WERI-Rb-1 (cell line): Measurements from ENCODE around the gene POU5F1.

Source experiments
- DNase-seq: peaks from one replicate; pipeline ENCODE4 v3.0.0-alpha.2; 2020
- H3K27ac ChIP-seq: fragments of 250-450 bp; sonication (Bioruptor Pico); 2 replicates; pipeline ENCODE4 v1.5.1; 2020; ENCODE audit warnings: mild to moderate bottlenecking, moderate library complexity
- H3K27me3 ChIP-seq: fragments of 250-450 bp; sonication (Bioruptor Pico); 2 replicates; pipeline ENCODE4 v1.5.1; 2021; ENCODE audit warnings: mild to moderate bottlenecking, low read depth, moderate library complexity; ENCODE audit not compliant: insufficient read depth, severe bottlenecking
- H3K36me3 ChIP-seq: fragments of 250-450 bp; sonication (Bioruptor Pico); 2 replicates; pipeline ENCODE4 v1.5.1; 2020; ENCODE audit warnings: mild to moderate bottlenecking, moderate library complexity
- H3K4me3 ChIP-seq: 2 replicates; pipeline ENCODE4 v1.5.1; 2011; ENCODE audit warnings: low read depth, mild to moderate bottlenecking, control low read depth, low read length
- H3K9me3 ChIP-seq: fragments of 250-450 bp; sonication (Bioruptor Pico); 2 replicates; pipeline ENCODE4 v1.5.1; 2021; ENCODE audit warnings: mild to moderate bottlenecking, moderate library complexity; ENCODE audit not compliant: severe bottlenecking
- TF ChIP-seq, protein P1 (sequence below): IDR thresholded peaks from 2 replicates; pipeline ENCODE4 v1.5.1; 2011; ENCODE audit warnings: low read depth, mild to moderate bottlenecking, control low read depth, inconsistent platforms, low read length

Gene POU5F1

GRCh38 chr6:31115941-31116560 lies 54.4 kb downstream of the POU5F1 start:
- Histone ChIP-seq H3K9me3 (no peaks in the 10 kb centered on the region), H3K27ac (no peak overlapping the region), H3K27me3 (no peaks in the 10 kb centered on the region), H3K36me3 (no peaks in the 10 kb centered on the region), H3K4me3 (no peak overlapping the region)
- DNase-seq: no peak
- TF ChIP-seq, protein P1, sequence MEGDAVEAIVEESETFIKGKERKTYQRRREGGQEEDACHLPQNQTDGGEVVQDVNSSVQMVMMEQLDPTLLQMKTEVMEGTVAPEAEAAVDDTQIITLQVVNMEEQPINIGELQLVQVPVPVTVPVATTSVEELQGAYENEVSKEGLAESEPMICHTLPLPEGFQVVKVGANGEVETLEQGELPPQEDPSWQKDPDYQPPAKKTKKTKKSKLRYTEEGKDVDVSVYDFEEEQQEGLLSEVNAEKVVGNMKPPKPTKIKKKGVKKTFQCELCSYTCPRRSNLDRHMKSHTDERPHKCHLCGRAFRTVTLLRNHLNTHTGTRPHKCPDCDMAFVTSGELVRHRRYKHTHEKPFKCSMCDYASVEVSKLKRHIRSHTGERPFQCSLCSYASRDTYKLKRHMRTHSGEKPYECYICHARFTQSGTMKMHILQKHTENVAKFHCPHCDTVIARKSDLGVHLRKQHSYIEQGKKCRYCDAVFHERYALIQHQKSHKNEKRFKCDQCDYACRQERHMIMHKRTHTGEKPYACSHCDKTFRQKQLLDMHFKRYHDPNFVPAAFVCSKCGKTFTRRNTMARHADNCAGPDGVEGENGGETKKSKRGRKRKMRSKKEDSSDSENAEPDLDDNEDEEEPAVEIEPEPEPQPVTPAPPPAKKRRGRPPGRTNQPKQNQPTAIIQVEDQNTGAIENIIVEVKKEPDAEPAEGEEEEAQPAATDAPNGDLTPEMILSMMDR: no peak

GRCh38 chr6:31114970-31115849 lies 55.3 kb downstream of the POU5F1 start:
- TF ChIP-seq, protein P1: peak; percentile 71
- Histone ChIP-seq H3K4me3 (no peak overlapping the region), H3K9me3 (no peaks in the 10 kb centered on the region), H3K27ac (no peak overlapping the region), H3K36me3 (no peaks in the 10 kb centered on the region), H3K27me3 (no peaks in the 10 kb centered on the region)
- peak; percentile 47 for DNase-seq

DNA sequence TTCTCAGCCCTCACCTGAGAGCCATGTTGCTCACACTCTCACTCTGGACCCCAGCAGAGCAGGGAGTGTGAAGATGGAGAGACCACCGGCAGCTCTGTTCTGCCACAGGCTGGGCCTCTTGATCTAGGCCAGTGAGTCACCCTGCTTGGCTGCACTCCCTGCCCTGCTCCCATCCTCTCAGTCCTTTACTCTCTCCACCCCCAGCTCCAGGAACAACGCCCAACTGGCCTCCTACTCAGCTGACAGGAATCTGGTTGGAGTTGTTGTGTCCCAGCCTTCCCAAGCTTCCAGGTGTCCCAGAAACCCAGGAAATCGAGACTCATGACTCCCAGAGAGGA lies 56.0 kb downstream of the POU5F1 start, which contains the start of gene PSORS1C1:
Gene PSORS1C1 (plus strand): TSS at position 260 of the 338 bp plus-strand sequence. CDS start 14,833 bp downstream, outside the sequence.
- Histone ChIP-seq H3K9me3 (no peaks in the 10 kb centered on the region), H3K4me3 (no peak within 1 kb of the TSS), H3K36me3 (no peaks in the 10 kb centered on the region), H3K27ac (no peak within 1 kb of the TSS), H3K27me3 (peaks cover 2% of the 10 kb centered on the region)
- TF ChIP-seq, protein P1: no peak
- DNase-seq: no peak
